NK-92 (cell line): ENCODE results near the gene PIGK.

Source experiments
- DNase-seq: peaks from one replicate; lab custom pipeline; 2025; ENCODE audit not compliant: unreplicated experiment; lab: John Stamatoyannopoulos, UW

The PIGK gene

GRCh38 chr1:77040826-77041225, 178.4 kb downstream of the PIGK start:
- DNase-seq, result no peak

- no peak for DNase-seq
These were observed 179.5 kb downstream of the PIGK start for GRCh38 chr1:77039739-77040138.

DNA sequence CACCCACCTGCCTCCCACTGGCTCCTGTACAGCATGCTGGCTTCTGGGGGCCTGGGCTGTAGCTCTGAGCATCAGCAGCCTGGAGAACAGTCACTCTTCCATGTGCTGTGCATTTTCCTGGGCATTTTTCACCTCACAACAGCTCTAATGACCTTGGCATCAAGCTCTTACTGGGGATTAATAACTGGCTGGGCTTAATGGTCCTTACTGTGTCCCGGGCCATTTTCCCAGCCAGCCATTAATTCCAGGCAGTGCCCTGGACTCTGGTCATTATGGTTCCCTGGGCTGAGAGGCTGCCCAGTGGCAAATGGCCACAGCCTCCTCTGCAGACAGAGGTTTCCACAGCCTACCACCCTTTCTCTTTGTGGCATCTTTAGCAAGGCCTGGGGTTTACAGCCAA, 180.1 kb downstream of the PIGK start:
- DNase-seq, result no peak
